ENCODE measurements around the gene MINDY1.

The MINDY1 gene

DNA sequence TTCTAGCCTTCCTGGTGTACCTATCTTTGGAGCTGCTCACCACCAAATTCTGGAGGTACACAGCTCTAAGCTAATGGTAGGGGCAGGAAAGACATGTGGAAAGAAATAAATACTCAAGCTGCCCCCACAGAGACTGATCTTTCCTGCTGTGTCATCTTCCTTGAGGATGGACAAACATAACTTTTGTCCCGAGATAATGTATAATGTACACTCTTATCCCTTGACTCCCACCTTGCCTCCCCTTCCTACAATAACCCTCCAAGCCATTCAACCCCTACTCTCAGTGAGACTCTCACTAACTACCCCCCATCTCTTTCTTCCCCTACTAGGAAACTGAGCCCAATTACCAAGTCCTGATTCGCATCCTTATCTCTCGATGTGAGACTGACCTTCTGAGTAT is 12.5 kb downstream of the MINDY1 start:
- no peak for DNase-seq (ENCODE audit: extremely low read depth in 1 of 2, low read depth in 1 of 2)

DNA sequence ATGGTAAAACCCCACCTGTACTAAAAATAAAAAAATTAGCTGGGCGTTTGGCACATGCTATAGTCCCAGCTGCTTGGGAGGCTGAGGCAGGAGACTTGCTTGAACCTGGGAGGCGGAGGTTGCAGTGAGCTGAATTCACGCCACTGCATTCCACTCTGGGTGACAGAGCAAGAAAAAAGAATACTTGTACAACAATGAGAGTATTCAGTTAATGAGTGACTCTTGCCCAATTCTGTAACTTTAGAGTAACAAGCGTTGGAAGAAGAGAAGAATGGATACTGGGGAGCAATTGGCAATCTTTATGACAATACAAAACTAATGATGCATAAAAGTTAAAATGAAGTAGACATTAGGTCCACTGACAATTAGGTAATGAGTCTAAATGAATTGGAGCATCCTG is 14.1 kb downstream of the MINDY1 start:
- DNase-seq (ENCODE audit: extremely low read depth in 1 of 2, low read depth in 1 of 2): no peak

DNA sequence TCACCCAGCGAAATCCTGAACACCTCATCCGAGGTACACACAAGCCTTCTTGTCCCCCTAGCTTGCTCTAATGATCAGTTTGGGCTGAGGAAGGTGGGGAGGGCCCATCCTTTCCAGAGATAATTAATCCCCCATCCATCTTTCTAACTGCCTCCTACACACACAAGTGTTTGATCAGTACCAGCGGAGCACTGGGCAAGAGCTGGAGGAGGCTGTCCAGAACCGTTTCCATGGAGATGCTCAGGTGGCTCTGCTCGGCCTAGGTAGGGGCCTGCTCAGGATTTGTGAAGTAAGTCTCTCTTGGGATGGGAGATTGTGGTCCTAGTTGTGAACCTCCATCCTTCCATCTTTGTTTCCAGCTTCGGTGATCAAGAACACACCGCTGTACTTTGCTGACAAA is 18.8 kb downstream of the MINDY1 start:
- no peak for DNase-seq (ENCODE audit: extremely low read depth in 1 of 2, low read depth in 1 of 2)

DNA sequence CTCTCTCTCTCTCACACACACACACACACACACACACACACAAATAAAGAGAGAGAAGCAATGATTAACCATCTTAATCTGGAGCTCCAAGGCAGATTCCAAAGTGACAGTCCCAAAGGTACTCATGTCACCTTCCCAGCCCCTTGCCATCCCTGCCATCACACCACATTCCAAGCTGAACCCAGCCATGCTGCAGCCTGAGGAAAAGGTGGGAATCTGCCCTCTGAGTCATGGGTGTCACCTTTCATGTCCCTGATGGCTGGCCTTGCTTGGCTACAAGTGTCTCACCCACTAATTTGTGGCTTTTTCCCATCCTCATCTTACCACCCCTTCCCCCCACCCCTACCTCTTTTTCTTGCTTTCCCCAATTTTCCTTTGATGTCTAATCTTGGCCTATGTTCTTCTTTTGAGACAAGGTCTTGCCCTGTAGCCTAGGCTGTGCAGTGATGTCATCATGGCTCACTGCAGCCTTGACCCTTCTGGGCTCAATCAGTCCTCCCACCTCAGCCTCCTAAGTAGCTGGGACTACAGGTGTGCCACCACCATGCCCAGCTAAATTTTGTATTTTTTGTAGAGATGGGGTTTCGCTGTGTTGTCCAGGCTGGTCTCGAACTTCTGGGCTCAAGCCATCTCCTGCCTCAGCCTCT is 21.4 kb downstream of the MINDY1 start:
- no peak for DNase-seq (ENCODE audit: extremely low read depth in 1 of 2, low read depth in 1 of 2)

DNA sequence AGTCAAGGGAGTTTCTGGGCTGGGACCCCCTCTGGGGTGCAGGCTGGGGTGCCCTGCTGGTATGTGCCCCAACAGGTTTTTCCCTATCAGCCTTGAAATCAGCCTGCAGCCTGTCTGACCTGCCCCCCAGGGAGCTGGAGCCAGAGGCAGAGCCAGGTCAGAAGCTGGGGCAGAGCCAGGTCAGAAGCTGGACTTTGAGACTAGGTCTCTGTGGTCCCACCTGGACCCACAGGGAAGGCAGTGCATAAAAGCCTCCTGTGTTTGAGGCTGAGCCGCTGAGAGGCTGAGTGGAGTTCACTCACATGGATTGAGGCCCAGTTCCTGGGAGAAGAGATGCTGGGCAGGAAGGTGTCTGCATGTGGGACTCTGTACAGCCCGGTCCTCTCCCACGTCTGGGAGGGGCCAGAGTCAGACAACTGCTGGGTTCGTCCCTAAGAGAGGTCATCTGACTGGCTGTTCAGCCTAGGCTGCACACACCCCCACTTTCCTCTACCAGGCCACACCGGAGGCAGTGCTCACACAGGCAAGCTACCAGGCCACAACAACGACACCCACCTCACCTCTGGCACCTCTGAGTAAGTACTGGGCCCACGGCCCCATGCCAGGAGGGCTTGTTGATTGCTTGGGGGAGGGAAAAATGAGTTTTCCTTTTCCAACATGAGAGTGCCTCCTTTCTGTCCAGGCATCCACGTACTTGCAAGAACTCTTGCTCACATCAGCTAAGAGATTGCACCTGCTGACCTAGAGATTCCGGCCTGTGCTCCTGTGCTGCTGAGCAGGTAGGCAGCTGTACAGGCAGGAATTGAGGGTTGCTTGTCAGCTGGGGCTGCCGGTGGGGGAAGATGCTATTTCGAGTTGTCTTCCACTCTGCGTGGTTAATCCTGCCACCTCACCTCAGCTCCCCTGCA is 24.6 kb downstream of the MINDY1 start, which contains the start of gene ANXA9:
Gene ANXA9 (plus strand): TSS at position 488 of the 908 bp plus-strand sequence. CDS start 814 bp downstream, outside the sequence.
- no peak for DNase-seq (ENCODE audit: extremely low read depth in 1 of 2, low read depth in 1 of 2)

DNA sequence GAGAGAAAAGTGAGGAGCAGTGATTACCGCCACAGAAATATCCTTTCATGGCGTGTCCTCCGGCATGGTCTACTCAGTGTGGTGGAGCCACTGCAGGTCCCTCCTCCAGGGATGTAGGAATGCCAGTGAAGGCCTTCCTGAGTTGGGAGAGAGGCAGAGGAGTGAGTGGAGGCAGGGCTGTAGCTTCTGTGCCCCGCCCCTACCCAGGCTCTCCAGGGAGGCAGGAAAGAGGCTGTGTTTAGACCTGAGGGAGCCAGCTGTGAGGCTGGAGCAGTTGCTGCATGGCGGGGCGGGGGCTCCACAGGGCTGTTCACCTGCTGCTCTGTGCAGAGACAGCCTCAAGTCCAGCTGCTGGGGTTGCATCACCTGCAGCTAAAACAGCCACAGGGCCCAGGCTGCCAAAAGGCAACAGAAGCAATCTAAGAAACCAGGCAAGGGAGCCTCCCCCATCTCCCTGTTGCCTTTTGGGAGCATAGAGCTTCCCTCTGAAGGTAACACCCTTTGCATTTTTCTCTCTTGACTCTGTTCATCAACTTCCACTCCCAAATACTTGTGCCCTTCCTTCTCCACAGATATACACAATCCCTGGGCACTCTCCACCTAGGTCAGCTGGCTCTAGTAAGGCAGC is 25.4 kb downstream of the MINDY1 start:
- DNase-seq (ENCODE audit: extremely low read depth in 1 of 2, low read depth in 1 of 2): no peak

DNA sequence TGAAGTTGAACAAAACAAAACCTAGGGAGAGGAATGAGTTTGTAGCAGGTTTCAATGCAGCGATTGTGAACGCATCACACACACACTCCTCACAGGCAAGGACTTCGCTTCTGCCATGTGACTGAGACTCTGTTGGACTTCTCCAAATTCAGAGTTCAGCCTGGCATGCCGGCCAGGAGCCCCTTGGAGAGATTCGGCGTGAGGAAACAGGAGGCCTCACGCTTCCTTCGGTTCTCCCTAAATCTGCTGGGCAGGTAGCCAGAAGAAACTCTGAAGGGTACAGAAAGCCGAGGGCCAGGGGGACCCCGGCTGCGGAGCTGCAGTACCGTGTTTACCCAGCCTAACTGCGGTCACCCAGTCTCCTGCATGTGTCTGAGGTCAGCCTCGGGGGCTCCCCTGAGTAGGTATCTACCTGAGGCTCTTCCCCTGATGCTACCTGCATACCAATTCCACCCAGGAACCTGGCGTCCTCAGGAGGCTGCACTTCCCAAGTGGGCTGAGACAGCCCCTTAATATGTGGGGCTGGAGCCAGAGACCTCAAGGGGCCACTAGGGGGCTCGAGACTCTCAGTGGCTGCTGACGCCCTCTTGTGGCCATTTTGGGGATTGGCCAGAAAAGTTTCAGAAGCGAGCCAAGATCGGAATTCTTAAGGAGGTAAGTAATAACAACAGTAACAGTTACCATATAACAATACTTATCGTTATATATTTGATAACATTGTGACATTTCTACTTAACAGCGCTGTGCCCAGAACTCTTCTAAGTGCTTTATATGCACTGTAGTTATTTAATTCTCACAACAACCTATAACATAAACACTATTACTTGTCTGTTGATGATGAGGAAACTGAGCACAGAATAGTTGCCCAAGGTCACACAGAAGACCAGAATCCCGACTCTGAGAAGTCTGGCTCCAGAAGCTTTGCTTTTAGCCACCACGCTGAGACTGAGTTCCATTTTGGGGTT is 27.3 kb downstream of the MINDY1 start:
- peak; percentile 68 to 72 for DNase-seq (ENCODE audit: extremely low read depth in 1 of 2, low read depth in 1 of 2)

DNA sequence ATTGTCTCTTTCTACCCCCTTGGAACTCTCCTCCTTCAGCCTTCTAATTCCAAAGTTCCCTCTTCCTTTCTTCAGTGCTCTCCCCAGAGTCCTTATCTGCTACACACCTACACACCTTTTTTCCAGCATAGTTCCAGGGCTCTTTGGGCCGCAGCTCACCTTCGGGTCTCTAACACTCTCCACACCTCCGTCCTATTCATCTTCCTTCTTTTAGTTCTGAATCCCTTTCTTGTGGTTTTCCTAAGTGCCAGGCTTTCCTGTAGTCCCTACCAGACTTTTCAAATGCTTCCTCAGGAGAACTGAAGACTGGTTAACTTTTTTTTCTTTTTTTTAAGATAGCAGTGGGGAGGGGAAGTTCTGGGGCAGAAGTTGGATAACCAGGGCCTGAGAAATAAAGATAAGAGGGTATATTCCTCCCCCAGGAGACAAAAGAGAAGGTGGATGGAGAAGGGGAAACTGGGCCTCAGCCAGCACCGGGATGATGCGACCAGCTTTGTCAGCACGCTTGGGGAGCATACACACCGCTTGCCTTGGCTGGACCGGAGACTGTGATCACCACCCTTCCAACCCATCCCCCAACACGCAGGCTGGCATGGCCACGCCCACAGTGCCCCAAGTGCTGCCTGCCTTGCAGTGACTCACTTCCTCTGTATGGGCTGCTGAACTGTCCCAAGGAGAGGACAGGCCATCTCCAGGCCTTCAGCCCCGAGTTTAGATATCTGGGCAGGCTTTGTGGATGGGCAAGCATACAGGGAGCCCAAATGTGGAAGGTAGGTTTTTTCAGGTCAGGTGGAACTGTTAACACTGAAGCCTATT is 29.6 kb downstream of the MINDY1 start:
- DNase-seq (ENCODE audit: extremely low read depth in 1 of 2, low read depth in 1 of 2): peak in 1 of 2 donors; percentile 73

DNA sequence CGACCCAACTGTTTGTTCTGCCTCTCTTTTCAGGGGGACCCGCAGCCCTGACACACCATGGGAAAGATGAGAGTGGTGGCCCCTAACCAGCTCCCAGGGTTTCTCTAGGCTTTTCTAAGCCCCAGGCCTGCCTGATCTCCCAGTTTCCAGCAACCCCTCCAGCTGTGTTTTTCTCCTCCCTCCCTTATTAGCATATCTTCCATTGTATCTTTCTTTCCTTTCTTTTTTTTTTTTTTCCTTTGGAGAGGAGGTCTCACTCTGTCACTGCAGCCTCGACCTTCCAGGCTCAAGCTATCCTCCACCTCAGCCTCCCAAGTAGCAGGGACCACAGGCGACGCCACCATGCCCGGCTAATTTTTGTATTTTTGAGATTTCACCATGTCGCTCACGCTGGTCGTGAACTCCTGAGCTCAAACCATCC is 30.3 kb downstream of the MINDY1 start:
- no peak for DNase-seq (ENCODE audit: extremely low read depth in 1 of 2, low read depth in 1 of 2)

DNA sequence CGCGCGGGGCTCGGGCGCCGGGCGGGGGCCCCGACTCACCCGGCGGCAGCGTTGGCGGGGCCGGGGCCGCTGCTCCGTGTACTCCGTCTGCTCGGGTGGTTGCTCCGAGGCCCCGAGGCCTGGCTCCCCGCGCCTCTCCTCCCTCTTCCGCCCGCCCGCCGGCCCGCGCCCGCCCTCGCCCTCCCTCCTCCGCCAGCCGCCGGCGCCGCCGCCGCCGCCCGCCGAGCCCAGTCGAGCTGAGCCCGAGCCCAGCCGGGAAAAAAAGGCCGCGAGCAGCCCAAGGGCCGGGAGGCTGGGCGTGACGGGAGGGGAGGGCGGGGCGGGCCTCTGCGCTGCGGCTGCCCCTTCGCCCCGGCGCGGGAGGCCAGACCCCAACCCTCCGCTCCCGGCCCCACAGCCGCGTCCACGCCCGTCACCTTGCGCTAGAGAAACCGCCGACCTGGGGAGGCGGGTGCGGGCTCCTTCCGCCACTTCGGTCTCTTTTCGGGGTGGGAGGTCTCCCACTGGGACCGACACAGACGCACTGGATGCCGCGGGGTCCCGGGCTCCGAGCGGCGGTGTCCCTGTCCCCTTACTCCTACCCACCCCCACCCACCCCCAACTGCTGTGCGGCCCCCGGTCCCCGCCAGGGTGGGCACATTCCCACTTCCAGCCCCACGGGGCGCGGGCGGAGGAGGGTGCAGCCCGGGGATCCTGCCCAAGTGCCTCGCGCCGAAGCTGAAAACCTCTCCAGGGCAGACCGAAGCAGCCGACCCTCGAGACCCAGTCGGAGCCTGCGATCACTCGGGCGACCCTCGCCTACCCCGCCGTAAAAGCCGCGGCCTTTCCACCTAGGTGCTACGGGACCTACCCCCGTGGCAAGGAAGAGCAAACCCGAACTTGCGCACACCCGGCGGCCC is 31.9 kb downstream of the MINDY1 start, which contains the start of gene CERS2:
Gene CERS2 (minus strand): TSS at position 256 of the 899 bp plus-strand sequence. CDS start 5,745 bp downstream, outside the sequence.
- peak in 1 of 2 donors; percentile 41 for DNase-seq (ENCODE audit: extremely low read depth in 1 of 2, low read depth in 1 of 2)

DNA sequence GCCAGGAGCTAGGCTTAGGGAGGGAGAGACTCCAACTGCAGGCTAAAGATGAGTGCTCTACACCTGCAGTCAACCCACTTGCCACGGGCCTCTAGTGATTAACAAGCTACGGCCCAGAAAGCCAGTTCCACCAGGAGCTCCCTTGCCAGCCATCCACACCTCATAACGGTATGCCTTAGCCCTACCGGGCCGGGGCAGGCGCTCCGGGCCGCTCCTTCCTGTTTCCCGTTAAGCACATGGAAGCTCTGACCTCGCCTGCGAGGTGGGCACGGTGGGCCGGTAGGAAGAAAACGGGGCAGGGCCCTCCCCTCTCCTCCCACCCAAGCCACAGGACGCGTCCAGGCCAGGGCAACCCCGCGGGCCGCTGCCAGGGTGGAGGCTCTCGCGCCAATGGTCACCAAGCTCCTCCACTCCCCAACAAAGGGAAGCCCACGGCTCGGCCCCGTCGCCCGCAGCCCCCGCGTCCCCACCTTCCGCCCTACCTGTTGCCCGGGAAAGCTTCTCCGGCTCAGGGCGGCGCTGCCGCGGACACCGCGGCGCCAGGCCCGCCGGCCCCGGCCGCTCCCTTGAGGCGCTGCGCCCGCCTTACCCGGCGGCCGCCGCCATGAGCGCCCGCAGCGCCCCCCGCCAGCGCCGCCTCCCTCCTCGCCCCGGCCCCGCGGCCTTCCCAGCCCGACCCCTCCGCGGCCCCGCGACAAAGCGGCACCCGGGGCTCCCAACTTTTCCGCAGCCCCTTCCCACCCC is 32.7 kb downstream of the MINDY1 start:
- peak in 1 of 2 donors; percentile 9 for DNase-seq (ENCODE audit: extremely low read depth in 1 of 2, low read depth in 1 of 2)

DNA sequence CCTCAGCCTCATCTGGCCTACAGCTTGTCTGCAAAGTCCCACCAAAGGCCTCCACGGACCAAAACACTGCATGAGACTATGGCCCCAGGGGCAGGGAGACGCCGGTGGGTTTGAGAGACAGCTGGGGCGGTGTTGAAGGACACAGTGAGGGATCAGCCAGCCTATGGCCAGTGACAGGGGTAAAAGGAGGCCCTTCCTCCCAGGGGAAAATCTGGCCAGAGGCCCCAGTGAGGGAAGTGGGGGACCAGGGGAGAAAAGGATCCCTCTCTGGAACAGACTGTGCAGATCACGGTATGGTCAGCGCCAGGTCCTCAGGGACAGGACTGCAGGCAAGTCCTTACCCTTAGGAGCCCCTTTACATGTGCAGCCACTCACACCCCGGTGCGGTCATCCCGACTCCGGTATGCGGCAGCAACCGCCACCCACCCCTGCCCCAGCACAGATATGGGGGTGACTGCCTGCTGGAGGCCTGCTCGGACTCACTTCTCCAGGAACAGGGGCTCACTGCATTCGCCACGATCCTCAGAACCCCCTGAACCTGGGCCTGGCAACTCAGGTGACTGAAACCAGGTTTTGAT is 33.4 kb downstream of the MINDY1 start:
- peak in 1 of 2 donors; percentile 32 for DNase-seq (ENCODE audit: extremely low read depth in 1 of 2, low read depth in 1 of 2)

DNA sequence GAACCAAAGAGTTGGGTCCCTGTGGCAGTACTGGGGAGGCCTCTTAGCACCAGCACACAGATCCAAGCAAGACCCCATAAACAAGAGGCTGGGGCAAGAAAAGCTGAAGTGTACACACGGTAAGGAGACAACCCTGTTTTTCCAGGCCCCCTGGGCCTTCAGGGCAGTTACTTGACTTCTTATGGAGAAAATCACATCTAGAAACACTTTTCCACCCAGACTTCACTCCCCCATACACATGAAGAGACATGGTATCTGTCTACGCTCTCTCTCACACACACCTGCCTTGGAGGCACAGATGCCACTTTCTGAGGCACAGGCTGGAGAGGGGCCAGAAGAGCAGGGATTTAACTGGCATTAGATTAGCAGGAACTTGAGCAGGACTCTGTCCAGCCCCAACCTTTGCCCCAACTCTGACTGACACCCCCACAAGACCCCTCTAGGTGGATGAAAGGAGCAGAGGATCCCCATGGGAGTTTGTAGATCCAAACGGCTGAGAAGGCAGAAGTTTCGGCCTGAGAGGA is 34.2 kb downstream of the MINDY1 start:
- DNase-seq (ENCODE audit: extremely low read depth in 1 of 2, low read depth in 1 of 2): no peak

DNA sequence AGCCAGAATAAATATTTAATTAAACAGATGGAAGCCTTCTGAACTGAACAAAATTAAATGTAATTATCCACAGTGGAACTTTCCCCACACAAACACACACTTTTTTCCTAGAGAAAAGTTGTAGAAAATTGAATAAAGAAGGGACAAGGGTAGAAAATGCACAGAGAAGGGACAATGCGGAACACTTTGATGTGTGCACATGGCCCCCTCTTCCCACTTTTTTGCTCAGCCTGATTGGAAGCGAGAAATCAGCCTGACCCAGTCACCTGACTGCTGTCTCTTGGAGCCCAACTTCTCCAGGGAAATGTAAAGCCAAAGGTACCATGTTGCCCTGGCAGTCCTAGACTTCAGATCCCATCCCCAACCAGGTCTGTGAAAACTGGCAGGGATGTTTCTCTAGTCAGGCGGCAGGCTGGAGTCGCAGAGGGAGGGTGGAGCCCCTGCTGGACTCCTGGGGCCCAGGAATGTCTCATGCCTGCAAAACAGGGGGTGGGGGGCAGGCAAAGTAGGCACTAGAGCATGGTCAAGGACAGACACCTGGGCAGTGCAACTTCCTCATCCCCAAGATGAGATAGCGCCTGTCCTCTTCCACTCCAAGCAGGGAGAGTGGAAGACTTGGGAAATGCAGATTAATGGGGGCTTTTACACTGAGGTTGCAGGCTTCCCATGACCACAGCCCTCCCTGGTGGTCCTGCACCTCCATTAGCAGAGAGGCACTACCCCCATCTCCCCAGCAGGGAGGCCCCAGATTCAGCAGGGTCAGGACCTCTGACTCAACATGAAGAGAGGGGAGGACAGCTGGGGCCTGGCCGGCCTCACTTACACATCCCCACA is 34.9 kb downstream of the MINDY1 start:
- no peak for DNase-seq (ENCODE audit: extremely low read depth in 1 of 2, low read depth in 1 of 2)

DNA sequence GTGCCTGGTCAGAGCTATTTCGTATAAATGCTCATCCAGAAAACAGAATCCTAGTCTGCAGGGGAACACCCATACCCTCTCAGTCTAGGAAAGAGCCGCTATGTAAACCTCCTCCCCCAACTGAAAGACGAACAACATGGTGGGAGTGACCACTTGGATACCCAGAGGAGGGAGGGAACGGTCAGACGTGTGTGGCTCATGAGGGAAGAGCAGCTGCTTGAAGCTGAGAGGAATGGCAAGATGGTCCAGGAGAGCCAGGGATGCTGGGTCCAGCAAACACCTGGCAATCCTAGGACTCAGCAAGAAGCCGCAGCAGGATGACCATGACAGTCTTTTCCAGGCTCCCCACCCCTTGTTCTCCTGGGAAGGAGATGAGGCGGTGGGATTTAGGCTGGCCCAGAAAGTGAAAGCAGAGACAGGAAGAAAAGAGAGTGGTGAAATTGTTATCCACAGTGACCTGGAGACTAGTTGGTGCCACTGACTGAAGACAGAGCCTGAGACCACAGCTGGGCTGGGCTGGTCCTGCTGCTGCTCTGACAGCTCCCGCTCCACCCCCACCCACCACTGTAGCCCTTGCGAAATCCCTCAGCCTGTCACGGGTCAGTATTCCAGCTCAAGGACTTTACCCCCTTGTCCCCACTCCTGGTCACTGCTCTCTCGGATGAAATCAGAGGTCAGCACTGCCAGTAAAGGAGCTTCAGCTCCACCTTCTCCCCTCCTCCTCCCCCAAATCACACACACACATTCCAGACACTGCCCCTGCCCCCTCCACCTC is 35.7 kb downstream of the MINDY1 start:
- DNase-seq (ENCODE audit: extremely low read depth in 1 of 2, low read depth in 1 of 2): no peak

Measured in stimulated activated CD8-positive, alpha-beta memory T cell treated with anti-CD3 and anti-CD28 coated beads, Interleukin-7, amount 100 ng/mL, for 48 hours (primary cell).